Kidney tubule cell (primary cell): ENCODE measurements around the gene KCTD13.
"Not testable (repeated sequence)": the region's sequence is repeated elsewhere in the genome, so short reads cannot be mapped to it uniquely, and the experiment has no call there.

Source experiments
- DNase-seq: peaks from one replicate; pipeline ENCODE4 v3.0.0-alpha.2; 2018; ENCODE audit warnings: low spot score

The KCTD13 gene

GRCh38 chr16:29906520-29907244, 19.3 kb downstream of the KCTD13 start:
- DNase-seq, result no peak

- no peak for DNase-seq
Measured at GRCh38 chr16:29905668-29906067, 20.4 kb downstream of the KCTD13 start.

GRCh38 chr16:29904947-29905346, 21.1 kb downstream of the KCTD13 start:
- DNase-seq, result no peak

GRCh38 chr16:29903590-29903989, 22.4 kb downstream of the KCTD13 start:
- no peak for DNase-seq

- no peak for DNase-seq
Measured at GRCh38 chr16:29901607-29901945, 24.4 kb downstream of the KCTD13 start.

GRCh38 chr16:29900888-29901606, 25.0 kb downstream of the KCTD13 start:
- no peak for DNase-seq

- DNase-seq, result peak; percentile 96
Measured at GRCh38 chr16:29900102-29900887, 25.7 kb downstream of the KCTD13 start, which contains the start of gene ASPHD1. Gene ASPHD1 (plus strand): TSS chr16:29900488. CDS start chr16:29900972, 484 bp downstream.

GRCh38 chr16:29899516-29900101, 26.4 kb downstream of the KCTD13 start, which contains the start of gene SEZ6L2:
Gene SEZ6L2 (minus strand): TSS chr16:29899550. CDS start chr16:29899019, 531 bp downstream.
- DNase-seq, result peak; percentile 94

GRCh38 chr16:29898804-29899515, 27.1 kb downstream of the KCTD13 start:
- DNase-seq, result no peak

- no peak for DNase-seq
Measured at GRCh38 chr16:29898135-29898803, 27.8 kb downstream of the KCTD13 start.

- DNase-seq, result no peak
Measured at GRCh38 chr16:29897333-29897732, 28.7 kb downstream of the KCTD13 start.

- DNase-seq, result no peak
Measured at GRCh38 chr16:29896841-29897240, 29.2 kb downstream of the KCTD13 start.

GRCh38 chr16:29894352-29894751, 31.7 kb downstream of the KCTD13 start:
- no peak for DNase-seq

- DNase-seq, result no peak
Measured at GRCh38 chr16:29893553-29893952, 32.5 kb downstream of the KCTD13 start.

- DNase-seq, result no peak
Measured at GRCh38 chr16:29892458-29892813, 33.6 kb downstream of the KCTD13 start.

- DNase-seq, result no peak
Measured at GRCh38 chr16:29891525-29892457, 34.2 kb downstream of the KCTD13 start.

GRCh38 chr16:29889372-29889771, 36.7 kb downstream of the KCTD13 start:
- DNase-seq, result not testable (repeated sequence)

- no peak for DNase-seq
Measured at GRCh38 chr16:29883987-29884386, 42.0 kb downstream of the KCTD13 start.

- no peak for DNase-seq
Measured at GRCh38 chr16:29881050-29881449, 45.0 kb downstream of the KCTD13 start.

GRCh38 chr16:29878172-29878571, 47.9 kb downstream of the KCTD13 start:
- DNase-seq, result no peak
